ENCODE data around the gene CNOT8. TPM values are rescaled to one million over a fixed set of nuclear protein-coding genes. Genes with fewer than 3 reads are reported as not detected.

The CNOT8 gene
- total RNA-seq, 1 experiment from 2014 or later = 45.6 TPM

DNA sequence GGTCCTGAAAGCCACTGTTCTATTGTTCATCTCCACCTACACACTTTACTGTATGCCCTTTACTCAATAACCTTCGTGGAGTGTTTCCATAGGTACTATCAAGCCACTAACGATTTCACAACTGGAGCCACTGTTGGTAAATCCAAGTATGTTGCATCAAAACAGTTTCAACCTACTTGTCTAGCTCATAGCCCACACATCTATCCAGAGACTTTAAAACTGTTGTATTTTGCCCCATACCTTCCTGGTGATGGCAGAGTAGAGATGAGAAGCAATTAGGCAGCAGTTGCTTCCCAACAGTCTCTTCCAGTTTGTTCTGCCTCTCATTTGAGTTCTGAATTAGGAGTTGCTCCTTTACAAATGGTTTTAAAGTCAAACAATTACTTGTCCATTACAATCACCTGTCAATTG, 8.6 kb upstream of the CNOT8 start:
- no peaks in the 10 kb centered on the region for H3K9me3 ChIP-seq (ENCODE audit: control insufficient read depth, low read depth, low read length)
- H2AK5ac ChIP-seq (ENCODE audit: insufficient read length, low read length) = no peak overlapping the region
- H2BK15ac ChIP-seq (ENCODE audit: low read depth, low read length) = no peak overlapping the region
- H3K4me3 Mint-ChIP-seq = peak overlapping the region; percentile 78 to 83
- H3K27me3 ChIP-seq (ENCODE audit: insufficient read depth, low read length) = no peaks in the 10 kb centered on the region
- TF ChIP-seq CTCF (conservative IDR thresholded peaks at IDR 0.05) = no peak
- H3T11ph ChIP-seq (ENCODE audit: low read length) = no peak overlapping the region
- no peaks in the 10 kb centered on the region for H3K79me1 ChIP-seq (ENCODE audit: insufficient read depth, low read depth, low read length, poor library complexity, severe bottlenecking)
- no peaks in the 10 kb centered on the region for H3K79me2 ChIP-seq (ENCODE audit: insufficient read depth, low read length)
- H3K18ac ChIP-seq (ENCODE audit: insufficient read length, low read depth, low read length) = no peak overlapping the region
- H4K5ac ChIP-seq (ENCODE audit: insufficient read length, low read depth, low read length) = no peak overlapping the region
- H2AFZ ChIP-seq (ENCODE audit: low read length) = no peak overlapping the region
- peak overlapping the region; percentile 81 to 97 (median 96); a peak in 4 of 7 replicates for H3K27ac Mint-ChIP-seq
- DNase-seq = no peak
- no peak overlapping the region for H2BK120ac ChIP-seq (ENCODE audit: low read depth, low read length, poor library complexity, severe bottlenecking)
- no peaks in the 10 kb centered on the region for H4K20me1 ChIP-seq (ENCODE audit: control insufficient read depth, insufficient read depth, insufficient read length)
- peak overlapping the region; percentile 24 for H3K9ac ChIP-seq (ENCODE audit: extremely low read depth, insufficient read length, low read length)
- H3K9me3 Mint-ChIP-seq = no peaks in the 10 kb centered on the region
- no peak overlapping the region for H4K91ac ChIP-seq (ENCODE audit: insufficient read length, low read depth, low read length)
- H3K4me1 Mint-ChIP-seq = peaks cover 21 to 24% of the 10 kb centered on the region in 2 experiments
- no peaks in the 10 kb centered on the region; a peak in 1 of 7 replicates for H3K36me3 Mint-ChIP-seq (ENCODE audit: insufficient read depth in 1 of 3, low read depth in 3 of 3)
- no peak overlapping the region for H2BK12ac ChIP-seq (ENCODE audit: insufficient read length, low read depth, low read length)
- no peaks in the 10 kb centered on the region for H3K4me1 ChIP-seq (ENCODE audit: insufficient read depth, low read length)
- no peaks in the 10 kb centered on the region for H3K23me2 ChIP-seq (ENCODE audit: insufficient read length, low read depth, low read length, poor library complexity, severe bottlenecking)
- H3K27me3 Mint-ChIP-seq (ENCODE audit: low read depth) = no peaks in the 10 kb centered on the region
- H3K14ac ChIP-seq (ENCODE audit: insufficient read depth, low read length) = no peak overlapping the region
- H3K27ac ChIP-seq (ENCODE audit: insufficient read length, low read depth, low read length) = peak overlapping the region; percentile 5
- peak overlapping the region; percentile 23 for H3K4me2 ChIP-seq (ENCODE audit: insufficient read depth, insufficient read length, low read length)
- no peak overlapping the region for H4K8ac ChIP-seq (replicated peaks; ENCODE audit: insufficient read length, low read depth, low read length)
- WGBS (ENCODE audit: extremely low coverage, insufficient read length, low lambda C conversion rate) = no CpG with 5 or more reads among the region's 2 CpGs
- no peak overlapping the region for H3K23ac ChIP-seq (ENCODE audit: insufficient read length, low read depth, low read length)
- H3K56ac ChIP-seq (ENCODE audit: insufficient read length, low read depth, low read length) = no peak overlapping the region
- no peak overlapping the region for H2BK20ac ChIP-seq (ENCODE audit: low read depth, low read length, poor library complexity, severe bottlenecking)
- no peak overlapping the region for H2BK5ac ChIP-seq (ENCODE audit: insufficient read length, low read length)
- no peak overlapping the region for H3K4ac ChIP-seq (ENCODE audit: low read depth, low read length)
